Measurements from ENCODE around the gene PRMT3.
"Not testable (repeated sequence)": the region's sequence is repeated elsewhere in the genome, so short reads cannot be mapped to it uniquely, and the experiment has no call there.

The PRMT3 gene

DNA sequence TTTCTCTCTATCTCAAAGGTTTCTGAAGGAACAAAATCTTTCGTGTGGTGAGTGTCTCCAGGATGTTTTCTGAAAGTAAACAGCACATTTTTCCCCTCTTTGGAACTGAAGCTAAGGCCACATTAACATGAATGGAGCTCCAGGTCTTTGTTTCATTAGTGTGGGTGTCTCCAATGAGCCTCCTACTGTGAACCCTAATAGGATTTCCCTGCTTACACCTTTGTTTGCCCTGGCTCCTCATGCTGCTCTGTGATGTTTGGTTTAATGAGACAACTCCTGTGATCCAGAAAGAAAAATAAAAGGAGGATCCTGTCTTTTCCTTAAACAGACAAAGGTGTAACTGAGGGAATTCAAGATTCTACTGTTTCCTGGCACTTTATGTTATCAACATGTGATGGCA, 135.0 kb downstream of the PRMT3 start:
- no peak for DNase-seq

DNA sequence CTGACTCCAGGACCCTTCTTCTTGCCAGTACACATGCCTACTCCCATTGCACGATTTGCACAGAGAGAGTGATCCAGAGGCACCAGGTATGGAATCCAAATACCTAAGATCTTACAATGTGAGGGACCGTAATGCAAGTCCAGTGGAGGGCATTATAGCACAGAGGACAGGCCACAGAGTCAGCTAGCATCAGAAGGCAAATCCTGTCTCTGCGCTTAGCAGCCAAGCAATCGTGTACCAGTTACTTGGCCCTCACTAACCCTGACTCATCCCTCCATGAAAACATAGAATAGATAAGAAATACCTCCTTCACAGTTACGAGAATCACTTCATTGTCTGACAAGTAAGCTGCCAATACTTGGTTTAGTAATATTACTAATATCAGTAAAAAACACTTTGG, 142.2 kb downstream of the PRMT3 start:
- DNase-seq, result no peak

DNA sequence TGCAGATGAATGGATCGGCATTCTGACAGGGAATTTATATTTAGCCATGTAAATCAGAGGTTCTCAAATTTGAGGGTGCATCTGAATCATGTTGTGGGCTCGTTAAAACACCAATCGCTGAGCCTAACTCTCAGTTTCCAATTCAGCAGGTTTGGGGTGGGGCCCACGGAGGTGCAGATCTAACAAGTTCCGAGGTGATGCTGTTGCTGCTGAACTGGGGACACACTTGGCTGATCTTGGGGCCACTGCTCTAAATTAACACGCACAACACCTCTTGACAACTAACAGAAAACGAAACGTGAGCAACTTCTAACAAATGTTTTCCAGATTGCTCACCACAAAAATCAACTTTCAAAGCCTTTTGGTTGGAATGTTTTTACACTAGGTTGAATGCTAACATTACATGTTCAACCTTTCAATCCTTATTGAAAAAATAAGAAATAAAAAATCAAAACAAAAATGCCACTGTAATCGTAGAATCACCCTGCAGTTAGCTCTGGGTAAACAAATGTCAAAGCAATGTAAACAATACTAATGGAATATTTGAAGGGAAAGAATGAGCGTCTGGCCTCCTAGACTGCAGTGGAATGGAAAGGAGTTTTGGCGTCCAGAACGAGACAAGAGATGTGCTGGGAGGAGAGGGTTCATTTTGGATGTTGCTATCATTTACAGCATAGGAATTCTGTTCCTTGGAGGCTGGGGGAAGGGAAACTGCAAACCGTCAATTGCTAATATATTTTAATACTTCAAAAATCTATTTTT, 143.6 kb downstream of the PRMT3 start:
- no peak for DNase-seq

DNA sequence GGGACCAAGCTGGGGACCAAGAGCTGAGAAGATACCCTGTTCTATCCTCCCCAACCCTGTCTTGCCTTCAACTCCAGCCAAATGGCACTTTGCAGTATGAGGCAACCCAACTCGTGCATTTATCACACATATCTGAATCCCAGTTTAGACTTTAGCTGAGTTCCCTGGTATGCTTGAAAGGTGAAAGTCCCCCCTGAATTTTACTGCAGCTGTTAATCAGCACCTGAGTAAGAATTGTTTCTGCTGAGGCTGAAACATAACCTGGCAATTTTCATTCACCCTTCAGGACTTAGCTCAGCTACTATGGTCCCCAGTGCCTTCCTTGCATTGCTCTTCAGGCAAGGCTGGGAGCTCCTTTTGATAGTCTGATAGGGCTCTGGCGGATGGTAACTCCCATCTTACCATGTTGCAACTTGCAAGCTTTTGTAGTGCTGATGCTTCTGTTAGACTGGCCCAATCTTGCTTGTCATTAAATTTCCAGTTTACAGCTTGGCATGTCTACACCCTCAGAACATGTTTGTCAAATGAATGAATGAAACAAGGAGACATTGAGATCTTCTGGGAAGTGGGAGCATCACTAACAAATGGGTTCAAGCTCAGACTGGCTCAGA, 147.9 kb downstream of the PRMT3 start:
- DNase-seq, result no peak

DNA sequence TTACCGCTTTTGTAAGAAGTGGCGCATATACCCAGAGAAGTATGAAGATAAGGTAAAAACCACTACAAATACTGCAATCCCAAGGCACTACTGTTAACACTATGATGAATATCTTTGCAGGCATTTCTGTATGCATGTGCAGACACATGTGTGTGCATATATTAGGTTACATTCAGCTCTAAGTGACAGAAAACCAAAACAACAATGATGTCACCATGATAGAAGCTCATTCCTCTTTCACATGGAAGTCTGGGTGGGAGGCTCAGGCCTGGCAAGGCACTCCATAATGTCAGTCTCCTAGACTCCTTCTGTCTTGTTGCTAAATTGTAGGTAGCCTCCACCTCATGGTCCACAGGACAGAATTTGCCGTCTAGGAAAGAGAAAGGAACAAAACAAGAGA, 148.8 kb downstream of the PRMT3 start:
- DNase-seq, result no peak

DNA sequence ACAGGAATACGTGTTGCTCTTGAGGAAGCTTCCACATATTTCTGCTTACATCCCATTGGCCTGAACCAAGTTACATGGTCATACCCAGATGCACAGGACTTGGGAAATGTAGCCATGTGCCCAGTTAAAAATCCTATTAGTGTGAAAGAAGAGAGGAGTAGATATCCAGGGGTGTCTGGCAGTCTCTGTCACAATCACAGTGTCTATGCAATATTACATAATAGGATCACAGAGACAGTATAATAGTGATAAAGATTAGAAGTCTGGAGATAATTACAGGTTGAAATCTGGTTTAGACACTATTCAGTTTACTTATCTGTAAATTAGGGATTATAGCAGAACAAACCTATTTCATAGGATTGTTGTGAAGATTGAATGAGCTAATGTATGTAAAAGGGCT, 149.3 kb downstream of the PRMT3 start:
- no peak for DNase-seq

DNA sequence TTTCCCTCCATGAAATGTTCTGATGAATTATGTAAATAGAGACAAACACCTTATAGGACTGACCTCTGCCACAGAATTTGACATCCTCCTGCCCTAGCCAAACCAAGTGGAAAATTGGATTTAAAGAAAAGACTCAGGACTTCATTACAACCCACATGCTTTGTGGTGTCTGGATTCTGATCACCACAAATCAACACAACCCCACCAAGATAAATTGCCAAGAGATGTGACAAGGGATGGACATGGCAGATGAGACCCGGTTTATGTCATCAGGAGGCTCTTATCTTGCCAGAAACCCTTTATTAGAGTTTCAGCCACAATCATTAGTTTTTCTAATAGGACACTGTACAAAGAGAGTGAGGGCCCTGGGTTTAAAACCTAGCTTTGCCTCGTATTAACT, 154.0 kb downstream of the PRMT3 start:
- DNase-seq, result no peak

DNA sequence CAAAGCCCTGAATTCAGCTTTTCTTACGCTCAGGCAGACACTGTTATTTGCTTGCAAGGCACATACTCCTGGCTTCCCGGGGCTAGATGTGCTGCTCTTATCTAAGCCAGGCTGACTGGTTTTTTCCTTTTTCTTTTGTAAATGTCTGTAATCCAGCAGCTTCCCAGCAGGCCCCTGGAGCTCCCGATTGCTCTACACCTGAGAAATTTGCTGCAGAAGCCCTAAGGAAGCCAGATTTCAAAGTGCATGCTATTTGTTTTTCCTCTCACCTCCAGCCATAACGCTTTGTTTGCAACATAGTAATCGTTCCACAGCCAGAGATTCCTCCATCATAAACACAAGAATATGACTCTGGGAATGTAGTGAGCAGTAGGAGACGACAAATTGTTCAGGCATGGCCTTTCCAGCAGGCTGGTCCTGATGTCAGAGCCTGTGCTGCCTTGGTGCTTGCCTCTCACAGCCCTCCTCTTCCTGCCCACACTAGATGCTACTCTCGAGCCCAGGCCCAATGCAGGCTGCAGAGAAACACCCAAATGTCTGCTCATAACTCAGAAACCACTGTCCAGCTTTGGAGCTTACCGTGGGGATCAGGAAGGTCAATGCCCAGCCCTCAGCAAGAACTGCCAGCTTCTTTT, 157.2 kb downstream of the PRMT3 start:
- DNase-seq, result no peak

DNA sequence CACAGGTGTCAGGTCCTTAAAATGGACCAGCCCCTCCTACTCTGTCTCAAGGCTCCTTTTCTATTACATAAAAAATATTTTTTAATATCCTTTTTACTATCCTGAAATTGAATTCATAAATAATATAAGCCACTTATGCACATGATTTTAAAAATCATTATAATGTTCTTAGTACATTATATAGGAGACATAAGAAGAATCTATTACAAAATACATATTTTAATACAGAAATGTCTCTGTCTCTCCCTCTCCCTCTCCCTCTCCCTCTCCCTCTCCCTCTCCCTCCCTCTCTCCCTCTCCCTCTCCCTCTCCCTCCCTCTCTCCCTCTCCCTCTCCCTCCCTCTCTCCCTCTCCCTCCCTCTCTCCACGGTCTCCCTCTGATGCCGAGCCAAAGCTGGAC, 159.9 kb downstream of the PRMT3 start:
- DNase-seq, result no peak

DNA sequence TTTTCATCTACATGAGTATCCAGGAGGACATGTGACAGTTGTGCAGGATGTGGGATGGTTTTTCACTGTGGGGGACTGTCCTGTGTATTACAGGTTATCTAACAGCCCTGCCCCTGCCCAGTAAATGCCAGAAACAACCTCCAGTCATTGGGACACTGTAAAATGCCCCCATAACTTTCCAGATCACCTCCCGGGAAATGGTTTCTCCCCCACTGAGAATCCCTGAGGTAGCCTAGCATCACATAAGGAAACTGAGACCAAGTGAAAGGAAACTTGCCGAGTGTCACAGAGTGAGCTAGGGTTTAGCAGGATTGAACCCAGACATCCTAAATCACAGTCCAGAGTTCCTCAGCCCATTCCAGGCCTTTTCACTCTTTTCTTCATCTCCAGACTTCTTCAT, 163.6 kb downstream of the PRMT3 start:
- no peak for DNase-seq

DNA sequence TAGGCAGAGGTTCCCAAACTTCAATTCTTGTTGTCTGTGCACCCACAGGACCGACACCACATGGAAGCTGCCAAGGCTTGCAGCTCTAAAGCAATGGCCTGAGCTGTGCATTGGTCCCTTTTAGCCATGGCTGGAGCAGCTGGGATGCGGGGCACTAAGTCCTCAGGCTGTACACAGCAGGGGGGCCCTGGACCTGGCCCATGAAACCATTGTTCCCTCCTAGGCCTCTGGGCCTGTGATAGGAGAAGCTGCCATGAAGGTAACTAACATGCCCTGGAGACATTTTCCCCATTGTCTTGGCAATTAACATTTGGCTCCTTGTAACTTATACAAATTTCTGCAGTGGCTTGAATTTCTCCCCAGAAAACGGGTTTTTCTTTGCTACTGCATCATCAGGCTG, 168.3 kb downstream of the PRMT3 start:
- no peak for DNase-seq

DNA sequence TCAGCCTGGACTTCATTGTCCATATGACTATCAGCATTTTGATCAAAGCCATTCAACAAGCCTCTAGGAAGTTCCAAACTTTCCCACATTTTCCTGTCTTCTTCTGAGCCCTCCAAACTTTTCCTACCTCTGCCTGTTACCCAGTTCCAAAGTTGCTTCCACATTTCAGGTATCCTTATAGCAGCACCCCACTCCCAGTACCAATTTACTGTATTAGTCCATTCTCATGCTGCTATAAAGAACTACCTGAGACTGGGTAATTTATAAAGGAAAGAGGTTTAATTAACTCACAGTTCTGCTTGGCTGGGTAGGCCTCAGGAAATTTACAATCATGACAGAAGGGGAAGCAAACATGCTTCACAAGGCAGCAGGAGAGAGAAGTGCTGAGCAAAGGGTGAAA, 168.9 kb downstream of the PRMT3 start:
- DNase-seq, result not testable (repeated sequence)

DNA sequence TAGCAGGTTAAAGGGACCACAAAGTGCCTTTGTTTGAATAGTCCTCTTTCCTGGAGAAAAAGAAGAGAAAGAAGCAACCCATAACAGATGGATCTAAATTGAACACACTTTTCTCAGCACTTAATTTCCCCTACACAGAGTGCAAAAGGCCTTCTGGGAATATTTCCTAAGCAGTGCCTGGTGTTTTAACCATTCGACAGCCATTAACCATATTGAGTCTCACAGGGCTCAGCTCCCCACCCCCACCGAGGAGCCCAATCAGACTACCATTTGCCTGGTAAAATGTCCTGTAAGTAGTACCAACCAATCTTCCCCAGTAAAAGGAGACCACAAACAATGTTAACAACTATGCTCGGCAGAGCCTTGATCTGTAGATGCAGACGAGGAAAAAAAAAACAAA, 171.2 kb downstream of the PRMT3 start:
- no peak for DNase-seq

Data from CD4-positive, alpha-beta T cell treated with Interferon gamma for 1 hour (primary cell).